ENCODE measurements around the gene SPINT3. TPM values are rescaled to one million over a fixed set of nuclear protein-coding genes. Genes with fewer than 3 reads are reported as not detected.

SPINT3 gene
- polyA plus RNA-seq, 1 experiment: not detected

DNA sequence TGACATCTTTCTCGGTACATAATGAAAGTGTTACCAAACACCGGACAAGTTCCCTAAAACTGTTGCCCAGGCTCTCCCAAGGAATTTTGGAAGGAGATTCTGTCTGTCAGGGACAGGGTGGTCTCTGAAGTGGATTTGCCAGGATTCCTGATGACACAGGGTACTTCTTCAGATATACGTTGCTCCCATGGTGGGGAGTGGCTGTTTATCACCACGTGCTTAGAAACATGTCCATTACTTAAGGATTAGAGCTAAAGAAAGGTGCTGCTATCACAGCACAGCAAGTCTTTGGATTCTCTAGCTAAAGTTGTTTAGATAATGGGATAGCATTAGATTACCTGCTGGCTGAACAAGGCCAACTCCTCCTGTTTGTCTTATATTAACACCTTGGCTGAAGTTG, 6.3 kb downstream of the SPINT3 start:
- Histone ChIP-seq H3K4me3 (ENCODE audit: low read depth, low read length) (no peak overlapping the region), H3K27me3 (ENCODE audit: control insufficient read depth, insufficient read depth, low read length) (no peaks in the 10 kb centered on the region; the same call in 1 of the 2 replicates), H3K36me3 (ENCODE audit: control insufficient read depth, insufficient read depth, low read length) (no peaks in the 10 kb centered on the region)
- TF ChIP-seq CTCF (IDR thresholded peaks at IDR 0.05; ENCODE audit: insufficient read depth, low read depth, low read length): no peak
- DNase-seq (ENCODE audit: low read depth): no peak
- ChIA-PET POLR2A (no interaction called here), CTCF (interaction anchor here (1.4 kb wide), 1 partner anchor 262 kb away, joined by 3 read pairs; no protein-coding TSS in a partner anchor)

GRCh38 chr20:45508068-45508886, 7.1 kb downstream of the SPINT3 start:
- no peak for DNase-seq (ENCODE audit: low read depth)
- Histone ChIP-seq H3K36me3 (ENCODE audit: control insufficient read depth, insufficient read depth, low read length) (no peaks in the 10 kb centered on the region), H3K4me3 (ENCODE audit: low read depth, low read length) (no peak overlapping the region), H3K27me3 (ENCODE audit: control insufficient read depth, insufficient read depth, low read length) (no peaks in the 10 kb centered on the region; the same call in 1 of the 2 replicates)
- ChIA-PET POLR2A (no interaction called here), CTCF (no interaction called here)
- TF ChIP-seq CTCF (IDR thresholded peaks at IDR 0.05; ENCODE audit: insufficient read depth, low read depth, low read length): no peak

DNA sequence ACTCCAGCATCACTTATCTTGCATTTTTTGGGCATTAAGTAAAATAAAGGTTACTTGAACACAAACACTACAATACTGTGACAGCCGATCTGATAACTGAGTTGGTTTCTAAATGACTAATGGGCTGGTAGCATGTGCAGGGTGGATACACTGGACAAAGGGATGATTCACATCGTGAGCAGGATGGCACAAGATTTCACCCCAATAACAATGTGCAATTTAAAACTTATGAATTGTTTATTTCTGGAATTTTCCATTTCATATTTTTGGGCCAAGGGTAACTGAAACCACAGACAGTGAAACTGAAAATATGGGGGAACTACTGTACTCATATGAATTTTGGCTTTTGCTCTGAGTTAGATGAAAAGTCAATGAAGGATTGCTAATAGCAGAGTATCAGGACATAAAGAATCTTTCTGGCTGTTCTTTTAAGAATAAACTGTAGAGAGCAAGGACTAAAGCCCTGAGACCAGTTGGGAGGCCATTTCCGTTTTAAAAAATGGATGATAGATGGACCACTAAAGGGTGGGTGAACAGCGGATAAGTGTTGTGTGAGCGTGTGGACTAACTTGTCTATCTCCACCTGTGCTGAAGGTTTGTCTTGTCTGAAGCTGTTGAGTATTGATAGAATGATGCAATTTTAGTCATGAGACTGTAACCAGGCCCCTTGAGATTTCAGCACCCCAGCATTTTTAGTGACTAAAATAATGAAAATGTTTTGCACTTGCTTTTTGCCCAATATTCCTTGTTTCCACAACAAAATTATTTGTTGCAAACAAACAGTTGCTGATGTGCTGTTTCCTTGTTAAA, 8.2 kb downstream of the SPINT3 start:
- H3K27me3 ChIP-seq (ENCODE audit: control insufficient read depth, insufficient read depth, low read length): no peaks in the 10 kb centered on the region; the same call in 1 of the 2 replicates
- ChIA-PET POLR2A (no interaction called here), CTCF (no interaction called here)
- no peaks in the 10 kb centered on the region for H3K36me3 ChIP-seq (ENCODE audit: control insufficient read depth, insufficient read depth, low read length)
- DNase-seq (ENCODE audit: low read depth): no peak
- no peak for TF ChIP-seq CTCF (IDR thresholded peaks at IDR 0.05; ENCODE audit: insufficient read depth, low read depth, low read length)
- H3K4me3 ChIP-seq (ENCODE audit: low read depth, low read length): no peak overlapping the region

DNA sequence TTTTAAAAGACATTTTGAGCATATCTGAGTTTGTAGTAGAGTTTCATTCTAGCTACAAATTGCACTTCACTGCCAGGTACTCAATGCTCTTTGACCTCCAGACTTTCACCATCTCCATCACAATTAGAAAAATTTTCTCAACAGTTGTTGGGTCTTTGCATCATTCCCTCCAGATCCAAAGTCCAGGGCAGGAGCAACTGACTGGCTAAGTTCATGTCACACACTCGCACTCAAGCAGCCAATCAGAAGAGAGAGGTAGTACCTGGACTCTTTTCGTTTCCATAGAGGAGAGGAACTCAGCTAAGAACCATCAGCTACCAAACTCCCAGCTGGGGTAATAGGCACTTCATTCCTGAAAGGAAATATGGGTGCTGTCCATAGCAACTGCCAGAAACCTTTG, 9.0 kb downstream of the SPINT3 start:
- no peak for DNase-seq (ENCODE audit: low read depth)
- Histone ChIP-seq H3K4me3 (ENCODE audit: low read depth, low read length) (no peak overlapping the region), H3K36me3 (ENCODE audit: control insufficient read depth, insufficient read depth, low read length) (no peaks in the 10 kb centered on the region), H3K27me3 (ENCODE audit: control insufficient read depth, insufficient read depth, low read length) (no peaks in the 10 kb centered on the region; the same call in 1 of the 2 replicates)
- POLR2A ChIA-PET: no interaction called here
- CTCF ChIA-PET: interaction anchor here (1.1 kb wide), 1 partner anchor 39 kb away, joined by 3 read pairs; no protein-coding TSS in a partner anchor
- no peak for TF ChIP-seq CTCF (IDR thresholded peaks at IDR 0.05; ENCODE audit: insufficient read depth, low read depth, low read length)

- Histone ChIP-seq H3K36me3 (ENCODE audit: control insufficient read depth, insufficient read depth, low read length) (no peaks in the 10 kb centered on the region), H3K27me3 (ENCODE audit: control insufficient read depth, insufficient read depth, low read length) (no peaks in the 10 kb centered on the region; the same call in 1 of the 2 replicates), H3K4me3 (ENCODE audit: low read depth, low read length) (no peak overlapping the region)
- ChIA-PET CTCF (no interaction called here), POLR2A (no interaction called here)
- no peak for TF ChIP-seq CTCF (IDR thresholded peaks at IDR 0.05; ENCODE audit: insufficient read depth, low read depth, low read length)
- DNase-seq (ENCODE audit: low read depth): no peak
Measured at GRCh38 chr20:45503403-45503802, 12.0 kb downstream of the SPINT3 start.

Data from BJ (cell line).